ENCODE data around the gene MAGEC3. TPM values are rescaled to one million over a fixed set of nuclear protein-coding genes. Genes with fewer than 3 reads are reported as not detected.

MAGEC3 gene
- total RNA-seq, result not detected in 2 replicates

GRCh38 chrX:141838016-141838415 is at the start of gene MAGEC3:
Gene MAGEC3 (plus strand): TSS chrX:141838316. CDS start chrX:141838316, 0 bp downstream.

GRCh38 chrX:141903400-141904155 is 65.5 kb downstream of the MAGEC3 start, which contains the start of gene MAGEC1:
Gene MAGEC1 (plus strand): TSS chrX:141903894. CDS start chrX:141905073, 1,179 bp downstream.

Other genes starting within 250 kb of the MAGEC3 start
- not detected in 2 replicates for gene SPANXA2, start 248.6 kb upstream of the MAGEC3 start, total RNA-seq
- gene SPANXD, start 139.6 kb upstream of the MAGEC3 start, total RNA-seq, result not detected in 2 replicates
- not detected in 2 replicates for gene MAGEC1, start 65.6 kb downstream of the MAGEC3 start, total RNA-seq